ENCODE data around the gene ATXN7L1.

GRCh38 chr7:105897999-105898398 is 21.6 kb upstream of the ATXN7L1 start:
- no peak for TF ChIP-seq GATA3 (IDR thresholded peaks at IDR 0.05; ENCODE audit: low read depth, low read length)
- TF ChIP-seq GATA2 (IDR thresholded peaks at IDR 0.05; ENCODE audit: low read depth, low read length): no peak

All from SH-SY5Y (cell line).